ENCODE measurements around the gene TNFRSF13B.

DNA sequence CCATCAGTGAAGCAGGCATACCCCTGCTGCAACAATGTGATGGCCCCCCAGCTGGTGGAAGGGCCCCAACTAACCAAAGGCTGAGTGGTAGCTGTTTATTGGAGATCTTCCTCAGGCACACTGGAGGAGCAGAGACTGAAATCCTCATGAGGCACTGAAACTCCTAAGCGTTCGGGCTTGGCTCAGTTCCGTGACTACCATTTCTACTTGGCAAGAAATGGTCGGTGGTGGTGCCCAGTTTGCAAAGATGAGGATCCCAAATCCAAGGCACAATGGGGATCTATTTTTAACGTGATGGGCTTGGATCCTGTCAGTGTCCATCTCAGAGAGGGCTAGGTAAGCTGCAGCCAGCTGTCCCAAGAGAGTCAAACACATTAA lies 82.8 kb downstream of the TNFRSF13B start:
- TF ChIP-seq, protein P1, sequence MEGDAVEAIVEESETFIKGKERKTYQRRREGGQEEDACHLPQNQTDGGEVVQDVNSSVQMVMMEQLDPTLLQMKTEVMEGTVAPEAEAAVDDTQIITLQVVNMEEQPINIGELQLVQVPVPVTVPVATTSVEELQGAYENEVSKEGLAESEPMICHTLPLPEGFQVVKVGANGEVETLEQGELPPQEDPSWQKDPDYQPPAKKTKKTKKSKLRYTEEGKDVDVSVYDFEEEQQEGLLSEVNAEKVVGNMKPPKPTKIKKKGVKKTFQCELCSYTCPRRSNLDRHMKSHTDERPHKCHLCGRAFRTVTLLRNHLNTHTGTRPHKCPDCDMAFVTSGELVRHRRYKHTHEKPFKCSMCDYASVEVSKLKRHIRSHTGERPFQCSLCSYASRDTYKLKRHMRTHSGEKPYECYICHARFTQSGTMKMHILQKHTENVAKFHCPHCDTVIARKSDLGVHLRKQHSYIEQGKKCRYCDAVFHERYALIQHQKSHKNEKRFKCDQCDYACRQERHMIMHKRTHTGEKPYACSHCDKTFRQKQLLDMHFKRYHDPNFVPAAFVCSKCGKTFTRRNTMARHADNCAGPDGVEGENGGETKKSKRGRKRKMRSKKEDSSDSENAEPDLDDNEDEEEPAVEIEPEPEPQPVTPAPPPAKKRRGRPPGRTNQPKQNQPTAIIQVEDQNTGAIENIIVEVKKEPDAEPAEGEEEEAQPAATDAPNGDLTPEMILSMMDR (IDR thresholded peaks at IDR 0.05; ENCODE audit: extremely low read depth in 1 of 2, insufficient read depth in 1 of 2, low read depth in 1 of 2, low read length in 2 of 2) = no peak
- TF ChIP-seq POLR2AphosphoS5 (IDR thresholded peaks at IDR 0.05; ENCODE audit: insufficient read depth, low read depth, low read length) (no peak), JUN (IDR thresholded peaks at IDR 0.05; ENCODE audit: borderline replicate concordance, insufficient read depth, insufficient read length, low read depth) (no peak), GATA2 (IDR thresholded peaks at IDR 0.05; ENCODE audit: insufficient read depth, insufficient read length, low read depth, low read length) (no peak), POLR2A (IDR thresholded peaks at IDR 0.05; ENCODE audit: low read depth, low read length) (no peak), EZH2 (IDR thresholded peaks at IDR 0.05; ENCODE audit: borderline replicate concordance, low read depth, low read length, severe bottlenecking) (no peak), MYC (IDR thresholded peaks at IDR 0.05; ENCODE audit: low read depth, low read length) (no peak), FOS (IDR thresholded peaks at IDR 0.05; ENCODE audit: borderline replicate concordance, insufficient read depth, low read length) (no peak)
